Prostate gland (tissue), 2 donors: ENCODE measurements around the gene FIG4. TPM values are rescaled to one million over a fixed set of nuclear protein-coding genes. Genes with fewer than 3 reads are reported as not detected.
"Not testable (repeated sequence)": the region's sequence is repeated elsewhere in the genome, so short reads cannot be mapped to it uniquely, and the experiment has no call there.

Source experiments
- DNase-seq: peaks from one replicate; pipeline ENCODE4 v3.0.0-alpha.2; 2019; ENCODE audit warnings: low spot score
- H3K27ac ChIP-seq, 2 donors: fragments of 200-600 bp; sonication (generic); 2 replicates each; pipeline ENCODE4 v1.5.1; 2017 to 2019
- H3K27me3 ChIP-seq: fragments of 200-600 bp; sonication (generic); replicated peaks from 2 replicates; pipeline ENCODE4 v1.5.1; 2019; ENCODE audit not compliant: insufficient read depth
- H3K36me3 ChIP-seq, 2 donors: fragments of 200-600 bp; sonication (generic); 1 replicate in 1 of 2; 2 replicates in 1 of 2; pipeline versions ENCODE4 v1.5.1 to v1.8.1; 2017 to 2019
- H3K4me1 ChIP-seq: fragments of 200-600 bp; sonication (generic); replicated peaks from 2 replicates; pipeline ENCODE4 v1.5.1; 2019
- H3K4me3 ChIP-seq, 2 donors: fragments of 200-600 bp; sonication (generic); 2 replicates each; pipeline ENCODE4 v1.5.1; 2017 to 2019
- H3K9me3 ChIP-seq: fragments of 200-600 bp; sonication (generic); 2 replicates; pipeline ENCODE4 v1.5.1; 2017
- CTCF ChIP-seq, 4 experiments: fragments of 200-600 bp in 2 of 4; fragments of 450-650 bp in 2 of 4; sonication (generic) in 2 of 4; IDR thresholded peaks; 1 replicate in 3 of 4; 2 replicates in 1 of 4; pipeline ENCODE4 v1.5.1; 2016 to 2019; ENCODE audit warnings: antibody characterized with exemption in 4 of 4, mild to moderate bottlenecking in 2 of 4, moderate library complexity in 2 of 4
- POLR2A ChIP-seq: fragments of 450-650 bp; IDR thresholded peaks from one replicate; pipeline ENCODE4 v1.6.1; 2016; ENCODE audit warnings: antibody characterized with exemption, mild to moderate bottlenecking
- POLR2AphosphoS5 ChIP-seq: sonication (generic); formaldehyde crosslinking; IDR thresholded peaks from one replicate; pipeline ENCODE4 v1.6.1; 2017; ENCODE audit warnings: antibody characterized with exemption
- WGBS: methylation state at CpG from one replicate; pipeline ENCODE4 v1.1.5; 2018; 5-methylcytosine and 5-hydroxymethylcytosine counted together
- intact Hi-C: fragments of 100-400 bp; cut with DNase I; formaldehyde crosslinking; loops from one replicate; pipeline ENCODE4 v1.14.2; 2022
- total RNA-seq, 2 donors: library from RNA; depleted of rRNA; stranded (reverse); fragments of >200 nt; gene quantifications; one replicate each; pipeline ENCODE4 v1.1.0, GENCODE V29; 2016

Gene FIG4
- total RNA-seq, 2 donors from 2014 or later = 12.7 to 16.6 TPM

- Histone ChIP-seq H3K36me3 (no peaks in the 10 kb centered on the region), H3K27ac (no peak overlapping the region), H3K4me3 (no peak overlapping the region), H3K4me1 (no peaks in the 10 kb centered on the region), H3K27me3 (no peaks in the 10 kb centered on the region), H3K9me3 (no peaks in the 10 kb centered on the region)
- DNase-seq = no peak
- TF ChIP-seq POLR2AphosphoS5 = no peak
- no peak for TF ChIP-seq POLR2A
- no peak for TF ChIP-seq CTCF (IDR thresholded peaks at IDR 0.05)
- intact Hi-C loops = no loop called here
Observed at GRCh38 chr6:109672839-109673238, 18.3 kb upstream of the FIG4 start.

GRCh38 chr6:109676724-109677123, 14.4 kb upstream of the FIG4 start:
- no peaks in the 10 kb centered on the region for H3K4me1 ChIP-seq
- 89% methylated on average over 1 of the region's 1 CpG for WGBS
- intact Hi-C loops = no loop called here
- H3K9me3 ChIP-seq = no peaks in the 10 kb centered on the region
- no peak for DNase-seq
- TF ChIP-seq CTCF (IDR thresholded peaks at IDR 0.05) (no peak), POLR2A (no peak)
- no peaks in the 10 kb centered on the region for H3K27me3 ChIP-seq
- H3K36me3 ChIP-seq = no peaks in the 10 kb centered on the region
- no peak overlapping the region for H3K27ac ChIP-seq
- no peak overlapping the region for H3K4me3 ChIP-seq

- no peak for DNase-seq
- H3K27ac ChIP-seq = no peak overlapping the region
- WGBS = 73% methylated on average over 4 of the region's 4 CpGs
- intact Hi-C loops = no loop called here
- TF ChIP-seq POLR2AphosphoS5 (no peak), CTCF (IDR thresholded peaks at IDR 0.05) (no peak), POLR2A (no peak)
- H3K27me3 ChIP-seq = no peaks in the 10 kb centered on the region
- no peaks in the 10 kb centered on the region for H3K9me3 ChIP-seq
- no peaks in the 10 kb centered on the region for H3K4me1 ChIP-seq
- H3K36me3 ChIP-seq = no peaks in the 10 kb centered on the region
- H3K4me3 ChIP-seq = no peak overlapping the region
Observed at GRCh38 chr6:109678240-109678639, 12.9 kb upstream of the FIG4 start.

GRCh38 chr6:109678661-109679505, 12.2 kb upstream of the FIG4 start:
- intact Hi-C loops, H3K36me3 ChIP-seq, H3K4me1 ChIP-seq, H3K4me3 ChIP-seq, H3K27ac ChIP-seq, H3K9me3 ChIP-seq, H3K27me3 ChIP-seq, DNase-seq: not testable (repeated sequence)
- 63% methylated on average over 15 of the region's 15 CpGs for WGBS

- Histone ChIP-seq H3K4me1 (no peaks in the 10 kb centered on the region), H3K36me3 (no peaks in the 10 kb centered on the region), H3K9me3 (no peaks in the 10 kb centered on the region), H3K27ac (no peak overlapping the region), H3K27me3 (no peaks in the 10 kb centered on the region), H3K4me3 (no peak overlapping the region)
- intact Hi-C loops = no loop called here
- DNase-seq = no peak
- WGBS = 93% methylated on average over 1 of the region's 1 CpG
- no peak for TF ChIP-seq POLR2A
- TF ChIP-seq POLR2AphosphoS5 = no peak
- no peak for TF ChIP-seq CTCF (IDR thresholded peaks at IDR 0.05)
Observed at GRCh38 chr6:109686566-109687265, 4.4 kb upstream of the FIG4 start.
